Uterus (tissue), 2 donors: ENCODE measurements around the gene LASP1NB.

Source experiments
- CTCF ChIP-seq, 4 experiments: fragments of 200-600 bp in 2 of 4; fragments of 450-650 bp in 2 of 4; sonication (generic) in 2 of 4; IDR thresholded peaks; one replicate each; pipeline ENCODE4 v1.5.1; 2016 to 2019; ENCODE audit warnings: antibody characterized with exemption in 4 of 4, mild to moderate bottlenecking in 2 of 4, moderate library complexity in 1 of 4
- POLR2A ChIP-seq, 2 donors: fragments of 450-650 bp; IDR thresholded peaks; one replicate each; pipeline ENCODE4 v1.6.1; 2016; ENCODE audit warnings: antibody characterized with exemption in 2 of 2, mild to moderate bottlenecking in 1 of 2, moderate library complexity in 1 of 2

GRCh38 chr17:38898812-38899348 lies 26.5 kb upstream of the LASP1NB start:
- TF ChIP-seq CTCF (IDR thresholded peaks at IDR 0.05) (no peak), POLR2A (IDR thresholded peaks at IDR 0.05) (no peak)
